Stimulated activated CD4-positive, alpha-beta T cell treated with anti-CD3 and anti-CD28 coated beads, Interleukin-12 subunit alpha, Interleukin-12 subunit beta, amount 100 ng/mL, for 48 hours (primary cell): ENCODE data around the gene MACROD2.

ENCODE experiments used
- DNase-seq, 3 donors: peaks; one replicate each; pipeline ENCODE4 v3.0.0-alpha.2; 2020; ENCODE audit warnings: low read depth in 2 of 3, low spot score in 1 of 3

MACROD2 gene

GRCh38 chr20:14062171-14062570 lies 66.9 kb downstream of the MACROD2 start:
- no peak for DNase-seq

GRCh38 chr20:14062786-14063185 lies 67.5 kb downstream of the MACROD2 start:
- DNase-seq: no peak

- DNase-seq: no peak
Measured at GRCh38 chr20:14064333-14064732, 69.0 kb downstream of the MACROD2 start.

- no peak for DNase-seq
Measured at GRCh38 chr20:14064921-14065320, 69.6 kb downstream of the MACROD2 start.

- no peak for DNase-seq
Measured at GRCh38 chr20:14065774-14066173, 70.5 kb downstream of the MACROD2 start.

GRCh38 chr20:14067603-14068002 lies 72.3 kb downstream of the MACROD2 start:
- DNase-seq: no peak

- no peak for DNase-seq
Measured at GRCh38 chr20:14069796-14070195, 74.5 kb downstream of the MACROD2 start.

- DNase-seq: no peak
Measured at GRCh38 chr20:14093652-14094051, 98.3 kb downstream of the MACROD2 start.

GRCh38 chr20:14098261-14098660 lies 102.9 kb downstream of the MACROD2 start:
- DNase-seq: no peak

- no peak for DNase-seq
Measured at GRCh38 chr20:14113416-14113815, 118.1 kb downstream of the MACROD2 start.

GRCh38 chr20:14114065-14114704 lies 118.9 kb downstream of the MACROD2 start:
- DNase-seq: no peak

- DNase-seq: no peak
Measured at GRCh38 chr20:14116037-14116436, 120.7 kb downstream of the MACROD2 start.

GRCh38 chr20:14117768-14118167 lies 122.5 kb downstream of the MACROD2 start:
- no peak for DNase-seq

GRCh38 chr20:14126856-14127255 lies 131.5 kb downstream of the MACROD2 start:
- no peak for DNase-seq

GRCh38 chr20:14127514-14128223 lies 132.4 kb downstream of the MACROD2 start:
- no peak for DNase-seq

GRCh38 chr20:14134004-14134403 lies 138.7 kb downstream of the MACROD2 start:
- no peak for DNase-seq

GRCh38 chr20:14142171-14142570 lies 146.9 kb downstream of the MACROD2 start:
- no peak for DNase-seq

GRCh38 chr20:14142964-14143627 lies 147.8 kb downstream of the MACROD2 start:
- DNase-seq: no peak

GRCh38 chr20:14148042-14148441 lies 152.7 kb downstream of the MACROD2 start:
- no peak for DNase-seq

- no peak for DNase-seq
Measured at GRCh38 chr20:14155361-14155760, 160.0 kb downstream of the MACROD2 start.

GRCh38 chr20:14178528-14178927 lies 183.2 kb downstream of the MACROD2 start:
- no peak for DNase-seq

- DNase-seq: no peak
Measured at GRCh38 chr20:14178952-14179351, 183.6 kb downstream of the MACROD2 start.
